Testis (tissue), 2 donors: Measurements from ENCODE around the gene JCHAIN.

Source experiments
- POLR2A ChIP-seq: fragments of 450-650 bp; IDR thresholded peaks from one replicate; pipeline ENCODE4 v1.6.1; 2017; ENCODE audit warnings: antibody characterized with exemption, mild to moderate bottlenecking, moderate library complexity
- TF ChIP-seq, protein P1 (sequence below), 3 experiments: fragments of 450-650 bp in 2 of 3; fragments of 200-600 bp in 1 of 3; sonication (generic) in 1 of 3; IDR thresholded peaks; one replicate each; pipeline ENCODE4 v1.5.1; 2016 to 2019; ENCODE audit warnings: antibody characterized with exemption in 3 of 3, mild to moderate bottlenecking in 2 of 3, moderate library complexity in 1 of 3

DNA sequence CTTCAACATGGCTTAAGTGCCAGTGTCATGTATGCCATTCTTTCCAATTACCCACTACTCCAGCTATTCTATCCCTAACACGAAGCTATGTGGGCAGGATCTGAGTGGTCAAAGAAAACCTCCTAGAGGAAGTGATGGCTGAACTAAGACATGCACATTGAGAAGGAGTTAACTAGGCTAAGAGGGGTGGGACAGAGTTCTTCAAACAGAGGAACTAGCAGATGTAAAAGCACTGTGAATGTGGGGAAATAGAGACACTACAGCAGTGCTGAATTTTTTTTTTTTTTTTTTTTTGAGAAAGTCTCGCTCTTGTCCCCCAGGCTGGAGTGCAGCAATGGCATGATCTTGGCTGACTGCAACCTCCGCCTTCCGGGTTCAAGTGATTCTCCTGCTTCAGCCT is 6.2 kb downstream of the JCHAIN start:
- TF ChIP-seq, protein P1, sequence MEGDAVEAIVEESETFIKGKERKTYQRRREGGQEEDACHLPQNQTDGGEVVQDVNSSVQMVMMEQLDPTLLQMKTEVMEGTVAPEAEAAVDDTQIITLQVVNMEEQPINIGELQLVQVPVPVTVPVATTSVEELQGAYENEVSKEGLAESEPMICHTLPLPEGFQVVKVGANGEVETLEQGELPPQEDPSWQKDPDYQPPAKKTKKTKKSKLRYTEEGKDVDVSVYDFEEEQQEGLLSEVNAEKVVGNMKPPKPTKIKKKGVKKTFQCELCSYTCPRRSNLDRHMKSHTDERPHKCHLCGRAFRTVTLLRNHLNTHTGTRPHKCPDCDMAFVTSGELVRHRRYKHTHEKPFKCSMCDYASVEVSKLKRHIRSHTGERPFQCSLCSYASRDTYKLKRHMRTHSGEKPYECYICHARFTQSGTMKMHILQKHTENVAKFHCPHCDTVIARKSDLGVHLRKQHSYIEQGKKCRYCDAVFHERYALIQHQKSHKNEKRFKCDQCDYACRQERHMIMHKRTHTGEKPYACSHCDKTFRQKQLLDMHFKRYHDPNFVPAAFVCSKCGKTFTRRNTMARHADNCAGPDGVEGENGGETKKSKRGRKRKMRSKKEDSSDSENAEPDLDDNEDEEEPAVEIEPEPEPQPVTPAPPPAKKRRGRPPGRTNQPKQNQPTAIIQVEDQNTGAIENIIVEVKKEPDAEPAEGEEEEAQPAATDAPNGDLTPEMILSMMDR (IDR thresholded peaks at IDR 0.05): no peak
- no peak for TF ChIP-seq POLR2A
